Activated T-cell treated with anti-CD3 and anti-CD28 coated beads, Interleukin-2, amount 50 U/mL, for 4 hours (primary cell): ENCODE measurements around the gene OOSP3. TPM values are rescaled to one million over a fixed set of nuclear protein-coding genes. Genes with fewer than 3 reads are reported as not detected.
"Not testable (repeated sequence)": the region's sequence is repeated elsewhere in the genome, so short reads cannot be mapped to it uniquely, and the experiment has no call there.

Experiments used
- ATAC-seq, 2 donors: fragments of 200-7000 bp; cut with Tn5 transposase; one replicate each; pipeline ENCODE4 v1.10.0; 2021
- DNase-seq: peaks from one replicate; pipeline ENCODE4 v3.0.0-alpha.2; 2020
- H3K27me3 Mint-ChIP-seq: one replicate; pipeline ENCODE4 v1.8.0; 2021; ENCODE audit warnings: low read depth, mixed read lengths
- H3K36me3 Mint-ChIP-seq: one replicate; pipeline ENCODE4 v1.8.0; 2022; ENCODE audit warnings: mixed read lengths; ENCODE audit not compliant: insufficient read depth
- H3K4me1 Mint-ChIP-seq: one replicate; pipeline ENCODE4 v1.8.0; 2021; ENCODE audit warnings: low read depth, mixed read lengths
- H3K4me3 Mint-ChIP-seq: one replicate; pipeline ENCODE4 v1.8.0; 2021; ENCODE audit warnings: mild to moderate bottlenecking, moderate library complexity, mixed read lengths
- H3K9me3 Mint-ChIP-seq: one replicate; pipeline ENCODE4 v1.8.0; 2021; ENCODE audit warnings: mixed read lengths
- total RNA-seq, 3 donors: library from RNA; stranded (reverse); gene quantifications; one replicate each; pipeline ENCODE4 v1.2.1, GENCODE V29; 2021

Gene OOSP3
- total RNA-seq, 3 donors from 2014 or later: not detected

DNA sequence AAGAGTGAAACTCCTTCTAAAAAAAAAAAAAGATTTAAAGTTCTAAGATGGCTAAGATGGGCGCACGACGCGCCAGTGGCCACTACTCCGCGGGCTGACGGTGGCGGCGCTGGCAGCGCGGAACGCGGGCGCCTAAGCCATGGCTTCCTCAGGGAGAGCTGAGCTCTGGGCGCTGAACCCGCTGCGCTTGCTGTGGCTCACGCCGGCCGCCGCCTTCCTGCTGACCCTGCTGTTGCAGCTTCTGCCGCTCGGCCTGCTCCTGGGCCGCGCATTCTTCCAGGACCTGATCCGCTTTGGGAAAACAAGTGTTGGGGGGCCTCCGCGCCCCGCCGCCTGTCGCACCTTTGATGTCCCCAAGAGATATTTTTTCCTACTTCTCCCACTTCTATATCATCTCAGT is 19.5 kb downstream of the OOSP3 start:
- Mint-ChIP-seq H3K36me3 (no peaks in the 10 kb centered on the region), H3K27me3 (peaks cover 18% of the 10 kb centered on the region), H3K4me3 (no peak overlapping the region), H3K4me1 (no peaks in the 10 kb centered on the region), H3K9me3 (no peaks in the 10 kb centered on the region)
- ATAC-seq: no peak
- no peak for DNase-seq

DNA sequence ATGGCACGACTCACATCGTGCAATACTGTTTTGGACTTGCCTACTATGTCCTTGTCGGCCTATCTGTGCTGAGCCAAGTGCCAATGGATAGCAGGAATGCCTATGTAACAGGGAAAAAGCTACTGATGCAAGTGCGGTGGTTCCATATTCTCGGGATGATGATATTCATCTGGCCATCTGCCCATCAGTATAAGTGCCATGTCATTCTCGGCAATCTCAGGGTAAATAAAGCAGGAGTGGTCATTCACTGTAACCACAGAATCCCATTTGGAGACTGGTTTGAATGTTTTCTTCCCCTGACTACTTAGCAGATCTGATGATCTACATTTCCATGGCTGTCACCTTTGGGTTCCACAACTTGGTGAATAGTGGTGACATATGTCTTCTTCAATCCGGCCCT is 20.1 kb downstream of the OOSP3 start:
- no peak for DNase-seq
- H3K4me1 Mint-ChIP-seq: no peaks in the 10 kb centered on the region
- ATAC-seq: no peak
- H3K27me3 Mint-ChIP-seq: peaks cover 14% of the 10 kb centered on the region
- no peak overlapping the region for H3K4me3 Mint-ChIP-seq
- no peaks in the 10 kb centered on the region for H3K36me3 Mint-ChIP-seq
- H3K9me3 Mint-ChIP-seq: no peaks in the 10 kb centered on the region

DNA sequence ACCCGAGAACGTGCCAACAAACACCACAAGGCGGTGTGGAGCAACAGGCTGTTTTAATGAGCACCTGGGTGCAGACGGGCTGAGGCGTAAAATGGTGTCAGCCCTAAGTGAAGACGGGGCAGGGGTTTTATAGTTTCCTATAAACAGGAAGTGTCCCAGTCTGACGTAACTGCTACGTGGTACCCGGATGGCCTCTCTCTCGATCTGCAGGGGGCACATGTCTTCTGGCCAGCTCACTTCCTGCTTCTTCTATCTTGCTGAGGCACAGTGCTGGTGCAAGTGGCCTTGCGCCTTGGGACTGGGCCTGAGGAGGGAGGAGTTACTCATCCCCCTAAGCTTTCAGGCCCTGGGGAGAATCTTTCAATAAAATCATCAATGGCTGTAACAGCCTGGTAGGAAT is 20.9 kb downstream of the OOSP3 start:
- DNase-seq: no peak

DNA sequence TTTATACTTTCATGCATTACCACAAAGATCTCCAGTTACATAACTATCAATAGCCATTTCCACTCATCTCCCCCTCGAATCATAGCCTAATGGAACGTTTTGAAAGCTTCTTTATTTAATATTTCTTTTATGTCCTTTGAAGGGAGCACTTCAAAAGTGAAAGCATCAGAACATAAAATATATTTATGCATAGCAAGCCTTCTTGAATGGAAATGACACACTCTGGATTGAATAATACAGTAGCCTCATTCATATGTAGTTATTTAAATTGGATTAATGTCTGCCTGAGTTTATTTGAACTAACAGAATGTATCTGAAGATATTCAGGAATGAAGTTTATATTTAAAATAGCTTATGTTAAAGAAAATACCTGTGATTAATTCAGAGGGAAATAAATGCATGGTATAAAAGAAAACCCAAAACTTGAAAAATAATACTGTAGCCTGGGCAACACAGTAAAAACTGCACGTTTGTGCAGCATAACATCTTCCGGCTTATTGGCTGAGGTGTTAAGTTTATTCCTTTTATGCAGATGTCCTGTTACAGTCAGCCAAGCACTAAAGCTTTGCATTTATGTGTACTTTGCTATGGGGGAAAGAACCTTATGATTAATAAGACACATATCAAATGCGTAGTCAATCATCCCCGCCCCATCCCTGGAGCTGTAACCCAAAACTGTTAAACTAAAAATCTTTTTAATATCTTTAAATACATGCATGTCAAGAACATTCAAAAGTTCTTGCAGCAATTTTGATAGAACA is 22.0 kb downstream of the OOSP3 start:
- ATAC-seq (no peak), DNase-seq (no peak)
- Mint-ChIP-seq H3K4me1 (no peaks in the 10 kb centered on the region), H3K4me3 (no peak overlapping the region), H3K9me3 (no peaks in the 10 kb centered on the region), H3K36me3 (no peaks in the 10 kb centered on the region), H3K27me3 (peaks cover 4% of the 10 kb centered on the region)

More for the DNA sequence above, 20.9 kb downstream of the OOSP3 start:
- H3K9me3 Mint-ChIP-seq: no peaks in the 10 kb centered on the region
- ATAC-seq: no peak
- peaks cover 7% of the 10 kb centered on the region for H3K27me3 Mint-ChIP-seq
- H3K36me3 Mint-ChIP-seq: no peaks in the 10 kb centered on the region
- no peaks in the 10 kb centered on the region for H3K4me1 Mint-ChIP-seq
- no peak overlapping the region for H3K4me3 Mint-ChIP-seq

DNA sequence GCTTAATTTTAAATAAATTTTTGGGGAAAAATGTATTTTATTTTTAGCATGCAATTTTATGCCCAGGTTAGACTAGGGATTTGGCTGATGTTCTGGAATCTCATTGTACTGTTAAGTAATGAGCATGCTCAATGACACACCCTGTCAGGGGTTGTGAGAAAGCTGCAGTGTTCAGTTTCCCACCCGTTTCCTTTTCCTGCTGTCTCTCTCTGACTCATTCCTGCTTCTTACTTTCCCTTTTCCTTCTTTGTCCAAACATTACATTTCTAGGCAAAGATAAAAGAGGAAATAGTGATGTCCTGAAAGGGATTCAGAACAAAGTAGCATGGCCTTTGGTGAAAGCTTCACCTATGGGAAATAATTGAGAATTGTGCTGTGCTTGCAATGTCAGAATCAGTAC is 22.7 kb downstream of the OOSP3 start:
- Mint-ChIP-seq H3K36me3 (no peaks in the 10 kb centered on the region), H3K4me1 (no peaks in the 10 kb centered on the region), H3K4me3 (no peak overlapping the region), H3K9me3 (peaks cover 5% of the 10 kb centered on the region), H3K27me3 (peaks cover 3% of the 10 kb centered on the region)
- DNase-seq (no peak), ATAC-seq (no peak)

DNA sequence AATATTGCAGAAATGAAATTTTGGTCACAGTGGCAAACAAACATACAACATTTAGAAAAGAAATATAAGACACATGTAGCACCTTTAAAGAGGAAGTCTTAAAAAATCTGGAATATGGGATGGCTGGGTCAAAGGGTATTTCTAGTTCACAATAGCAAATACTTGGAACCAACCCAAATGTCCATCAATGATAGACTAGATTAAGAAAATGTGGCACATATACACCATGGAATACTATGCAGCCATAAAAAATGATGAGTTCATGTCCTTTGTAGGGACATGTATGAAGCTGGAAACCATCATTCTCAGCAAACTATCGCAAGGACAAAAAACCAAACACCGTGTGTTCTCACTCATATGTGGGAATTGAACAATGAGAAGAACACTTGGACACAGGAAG is 25.0 kb downstream of the OOSP3 start:
- not testable (repeated sequence) for H3K9me3 Mint-ChIP-seq, H3K4me3 Mint-ChIP-seq, H3K36me3 Mint-ChIP-seq, DNase-seq, ATAC-seq, H3K4me1 Mint-ChIP-seq, H3K27me3 Mint-ChIP-seq

DNA sequence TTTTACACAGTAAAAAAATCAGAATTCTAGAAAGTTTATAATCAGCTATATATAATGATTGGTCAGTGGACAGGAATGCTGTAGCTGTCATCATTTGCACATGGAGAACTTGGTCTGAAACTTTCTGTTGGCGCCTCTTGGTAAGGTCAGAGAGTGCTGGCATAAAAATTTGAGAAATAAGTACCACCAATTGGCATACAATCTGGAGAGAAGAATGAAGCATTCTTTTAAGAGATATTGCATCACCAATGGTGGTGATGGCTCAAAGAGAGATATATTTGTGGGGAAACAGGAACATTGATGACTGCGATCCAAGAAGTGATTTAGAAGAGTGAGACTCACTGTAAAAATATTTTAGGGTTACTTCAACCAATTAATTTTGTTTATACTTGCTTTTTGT is 39.9 kb downstream of the OOSP3 start:
- Mint-ChIP-seq H3K36me3 (peaks cover 3% of the 10 kb centered on the region), H3K4me1 (no peaks in the 10 kb centered on the region), H3K4me3 (no peak overlapping the region), H3K27me3 (no peaks in the 10 kb centered on the region), H3K9me3 (peaks cover 27% of the 10 kb centered on the region)
- no peak for DNase-seq
- ATAC-seq: no peak

DNA sequence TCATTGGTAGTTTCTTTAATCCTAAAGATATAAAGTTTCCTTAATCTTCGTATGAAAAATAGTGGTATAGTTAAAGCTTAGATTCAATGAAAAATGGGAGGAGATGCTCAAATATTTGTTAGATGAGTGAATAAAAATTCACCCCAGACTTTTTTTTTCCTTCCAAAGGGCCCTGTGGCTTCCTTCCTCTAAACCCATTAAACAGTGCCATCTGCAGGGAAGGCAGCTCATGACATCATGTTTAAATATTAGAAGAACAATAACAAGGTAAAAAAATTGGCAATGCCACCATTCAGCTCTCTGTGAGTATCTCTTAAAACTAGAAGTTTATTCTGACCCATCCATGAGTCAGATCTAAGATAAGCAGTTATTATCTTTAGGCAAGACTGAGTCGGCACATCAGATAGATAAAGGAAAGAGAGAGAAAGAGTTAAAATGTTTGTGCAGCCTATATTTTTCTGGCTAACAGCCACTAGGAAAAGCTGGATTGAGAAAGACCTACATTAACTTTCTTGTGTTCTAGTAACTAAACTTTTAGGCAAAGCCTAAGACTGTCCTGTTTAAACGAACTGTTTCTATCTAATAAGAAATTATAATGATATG is 40.5 kb downstream of the OOSP3 start:
- Mint-ChIP-seq H3K27me3 (no peaks in the 10 kb centered on the region), H3K4me3 (no peak overlapping the region), H3K4me1 (no peaks in the 10 kb centered on the region), H3K9me3 (peaks cover 31% of the 10 kb centered on the region), H3K36me3 (peaks cover 3% of the 10 kb centered on the region)
- ATAC-seq (no peak), DNase-seq (no peak)

DNA sequence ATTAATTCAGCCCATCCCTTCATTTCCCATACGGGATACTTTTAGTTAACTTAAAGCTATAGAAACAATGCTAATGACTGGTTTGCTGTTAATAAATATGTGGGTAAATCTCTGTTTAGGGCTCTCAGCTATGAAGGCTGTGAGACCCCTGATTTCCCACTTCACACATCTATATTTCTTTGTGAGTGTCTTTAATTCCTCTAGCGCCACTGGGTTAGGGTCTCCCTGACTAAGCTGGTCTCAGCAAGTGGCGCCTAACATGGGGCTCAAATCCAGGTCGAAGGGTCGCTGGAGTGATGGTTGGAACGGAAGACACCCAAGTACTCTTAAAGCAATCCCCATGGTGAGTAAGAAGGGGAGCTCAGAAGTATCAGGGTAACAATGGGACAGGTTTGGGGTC is 45.2 kb downstream of the OOSP3 start:
- ATAC-seq (no peak), DNase-seq (no peak)
- H3K4me1 Mint-ChIP-seq: no peaks in the 10 kb centered on the region
- no peak overlapping the region for H3K4me3 Mint-ChIP-seq
- peaks cover 54% of the 10 kb centered on the region for H3K9me3 Mint-ChIP-seq
- no peaks in the 10 kb centered on the region for H3K27me3 Mint-ChIP-seq
- H3K36me3 Mint-ChIP-seq: peaks cover 3% of the 10 kb centered on the region

DNA sequence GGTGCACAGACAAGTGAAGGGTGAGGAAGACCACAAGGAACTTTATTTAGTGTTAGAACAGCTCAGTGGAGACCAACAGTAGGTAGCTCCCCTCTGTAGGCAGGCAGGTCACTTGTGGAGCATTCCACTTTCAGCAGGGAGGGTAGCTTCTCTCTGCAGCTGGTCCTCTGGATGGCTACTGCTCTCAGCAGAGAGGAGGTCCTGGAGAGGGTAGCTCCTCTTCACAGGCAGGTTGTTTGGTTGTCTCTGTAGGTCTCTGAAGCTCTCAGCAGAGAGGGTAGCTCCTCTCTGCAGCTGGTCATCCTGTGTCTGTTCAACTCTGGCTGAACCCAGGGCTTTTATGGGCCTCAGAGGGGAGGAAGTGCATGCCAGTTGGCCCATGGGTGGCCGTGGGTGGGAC is 53.1 kb downstream of the OOSP3 start:
- ATAC-seq: no peak

DNA sequence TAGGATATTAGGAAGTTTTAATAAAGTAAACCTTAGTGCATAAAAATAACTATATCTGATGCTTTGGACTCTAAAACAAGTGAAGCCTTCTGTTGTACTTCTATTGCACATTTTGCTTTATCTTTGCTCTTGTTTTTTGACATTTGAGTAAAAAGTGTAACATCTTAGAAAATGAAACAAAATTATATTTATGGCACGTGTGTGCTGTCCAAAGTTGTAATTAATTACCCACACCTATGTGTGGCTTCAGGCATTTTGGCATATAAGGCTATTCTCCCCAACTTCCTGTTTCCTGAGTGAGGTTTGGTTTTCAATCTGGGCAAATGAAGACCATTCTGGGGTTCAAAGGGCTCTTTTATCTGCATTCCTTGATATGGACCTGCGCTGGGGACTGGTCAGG is 59.5 kb downstream of the OOSP3 start, which contains the start of gene OOSP1:
Gene OOSP1 (plus strand): TSS at position 301 of the 400 bp plus-strand sequence. CDS start 23 bp downstream, at position 324.
- no peak for DNase-seq
- H3K4me3 Mint-ChIP-seq: no peak within 1 kb of the TSS
- H3K9me3 Mint-ChIP-seq: no peaks in the 10 kb centered on the region
- no peaks in the 10 kb centered on the region for H3K36me3 Mint-ChIP-seq
- H3K27me3 Mint-ChIP-seq: no peaks in the 10 kb centered on the region
- no peaks in the 10 kb centered on the region for H3K4me1 Mint-ChIP-seq
- no peak for ATAC-seq

More for the DNA sequence above, 53.1 kb downstream of the OOSP3 start:
- H3K4me3 Mint-ChIP-seq: no peak overlapping the region
- peaks cover 27% of the 10 kb centered on the region for H3K9me3 Mint-ChIP-seq
- DNase-seq: no peak
- H3K36me3 Mint-ChIP-seq: peaks cover 3% of the 10 kb centered on the region
- H3K4me1 Mint-ChIP-seq: no peaks in the 10 kb centered on the region
- peaks cover 4% of the 10 kb centered on the region for H3K27me3 Mint-ChIP-seq

DNA sequence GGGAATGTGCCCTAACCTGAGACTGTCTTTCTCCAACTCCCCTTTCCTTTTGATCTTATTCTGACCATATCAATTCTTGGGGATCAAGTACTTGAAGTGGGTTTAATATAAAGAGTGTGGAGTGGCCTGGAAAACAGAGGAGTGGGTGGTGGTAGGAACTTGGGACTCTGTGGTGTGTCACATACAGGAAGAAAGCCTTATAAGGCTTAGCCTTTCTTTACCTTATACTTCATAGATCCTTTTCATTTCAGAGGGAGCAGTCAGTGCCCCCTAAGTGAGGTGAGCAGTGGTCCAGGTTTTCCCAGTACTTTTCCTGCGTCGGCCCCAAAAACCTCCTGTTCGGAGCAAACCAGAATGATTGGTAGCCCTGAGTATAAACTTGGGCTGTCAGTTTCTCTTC is 60.1 kb downstream of the OOSP3 start:
- Mint-ChIP-seq H3K4me1 (no peaks in the 10 kb centered on the region), H3K4me3 (no peak overlapping the region), H3K9me3 (no peaks in the 10 kb centered on the region), H3K27me3 (no peaks in the 10 kb centered on the region), H3K36me3 (no peaks in the 10 kb centered on the region)
- ATAC-seq: no peak
- no peak for DNase-seq

DNA sequence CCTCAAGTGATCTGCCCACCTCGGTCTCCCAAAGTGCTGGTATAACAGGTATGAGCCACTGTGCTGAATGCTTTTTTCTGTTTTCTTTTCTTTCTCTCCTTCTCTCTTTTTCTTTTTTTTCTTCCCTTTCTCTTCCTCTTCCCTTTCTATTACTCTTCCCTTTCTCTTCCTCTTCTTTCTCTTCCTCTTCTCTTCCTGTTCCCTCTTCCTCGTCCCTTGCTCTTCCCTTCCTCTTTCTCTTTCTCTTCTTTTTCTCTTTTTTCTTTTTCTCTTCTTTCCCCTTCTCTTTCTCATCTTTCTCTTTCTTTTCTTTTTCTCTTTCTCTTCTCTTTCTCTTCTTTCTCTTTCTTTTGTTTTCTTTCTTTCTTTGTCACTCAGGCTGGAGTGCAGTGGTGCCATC is 60.9 kb downstream of the OOSP3 start:
- Mint-ChIP-seq H3K27me3 (peaks cover 2% of the 10 kb centered on the region), H3K4me1 (no peaks in the 10 kb centered on the region), H3K4me3 (no peak overlapping the region), H3K9me3 (no peaks in the 10 kb centered on the region), H3K36me3 (no peaks in the 10 kb centered on the region)
- DNase-seq: no peak
- ATAC-seq: no peak

DNA sequence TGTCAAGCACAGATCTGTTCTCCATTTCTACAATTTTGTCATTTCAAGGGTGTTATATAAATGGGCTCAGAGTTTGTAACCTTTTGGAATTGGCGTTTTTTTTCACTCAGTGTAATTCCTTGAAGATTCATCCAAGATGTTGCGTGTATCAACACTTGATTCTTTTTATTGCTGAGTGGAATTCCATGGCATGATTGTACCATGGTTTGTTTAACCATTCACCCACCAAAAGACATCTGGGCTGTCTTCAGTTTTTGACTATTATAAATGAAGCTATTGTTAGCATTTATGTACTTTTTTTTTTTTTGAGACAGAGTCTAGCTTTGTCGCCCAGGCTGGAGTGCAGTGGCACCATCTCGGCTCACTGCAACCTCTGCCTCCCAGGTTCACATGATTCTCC is 62.5 kb downstream of the OOSP3 start:
- Mint-ChIP-seq H3K4me1 (no peaks in the 10 kb centered on the region), H3K36me3 (no peaks in the 10 kb centered on the region), H3K9me3 (no peaks in the 10 kb centered on the region), H3K27me3 (peaks cover 6% of the 10 kb centered on the region), H3K4me3 (no peak overlapping the region)
- DNase-seq (no peak), ATAC-seq (no peak)

DNA sequence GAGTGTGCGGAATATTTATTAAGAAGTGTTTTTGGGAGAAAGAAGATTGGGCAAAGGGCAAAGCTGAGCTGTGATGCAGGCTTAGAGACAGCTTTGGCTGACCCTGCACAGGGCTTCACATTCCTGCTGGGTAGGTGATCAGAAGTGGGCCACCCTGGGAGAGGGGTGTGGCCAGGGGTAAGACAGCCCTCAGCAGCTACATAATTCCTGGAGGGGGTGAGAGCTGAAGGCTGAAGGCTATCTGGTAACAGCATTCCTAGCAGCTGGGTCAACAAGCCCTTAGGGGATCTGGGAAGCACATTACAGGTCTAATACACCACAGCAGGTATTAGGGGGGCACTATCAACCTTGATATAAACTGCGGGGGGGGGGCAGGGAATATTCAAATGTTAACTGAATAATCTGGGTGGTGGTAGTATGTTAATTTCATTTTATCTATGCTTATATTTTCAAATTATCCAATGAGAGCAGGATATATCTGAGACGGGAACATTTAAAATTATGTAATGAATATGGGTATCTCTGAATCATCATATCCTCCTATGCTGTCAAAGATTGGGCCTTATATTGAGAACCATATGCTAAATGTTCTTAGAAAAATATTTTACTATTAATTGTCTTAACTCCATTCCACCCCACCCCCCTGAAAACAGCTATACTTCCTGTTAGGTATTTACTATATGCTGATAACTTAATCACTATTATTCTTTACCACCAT is 65.6 kb downstream of the OOSP3 start:
- no peak for DNase-seq
- H3K27me3 Mint-ChIP-seq: peaks cover 8% of the 10 kb centered on the region
- H3K9me3 Mint-ChIP-seq: no peaks in the 10 kb centered on the region
- no peak for ATAC-seq
- no peaks in the 10 kb centered on the region for H3K36me3 Mint-ChIP-seq
- no peak overlapping the region for H3K4me3 Mint-ChIP-seq
- no peaks in the 10 kb centered on the region for H3K4me1 Mint-ChIP-seq
